GM10248 (cell line): Measurements from ENCODE around the gene MYO15B.

Experiments
- CTCF ChIA-PET: fragments of 300-600 bp; sonication (Branson Sonifier 250); formaldehyde crosslinking; extraction: SDS; loops from one replicate; lab custom pipeline; 2021; ENCODE audit warnings: antibody characterized with exemption; lab: Yijun Ruan, JAX
- POLR2A ChIA-PET: fragments of 350-650 bp; sonication (Branson Sonifier 250); formaldehyde crosslinking; extraction: SDS; loops from one replicate; lab custom pipeline; 2020; ENCODE audit warnings: antibody characterized with exemption; lab: Yijun Ruan, JAX
- DNase-seq: peaks from one replicate; pipeline ENCODE4 v3.0.0; 2012; ENCODE audit errors: extremely low spot score
- CTCF ChIP-seq: IDR thresholded peaks from 2 replicates; pipeline ENCODE4 v1.5.1; 2012; ENCODE audit warnings: mild to moderate bottlenecking, low read depth; ENCODE audit errors: extremely low read depth, missing control alignments, control extremely low read depth

The MYO15B gene

DNA sequence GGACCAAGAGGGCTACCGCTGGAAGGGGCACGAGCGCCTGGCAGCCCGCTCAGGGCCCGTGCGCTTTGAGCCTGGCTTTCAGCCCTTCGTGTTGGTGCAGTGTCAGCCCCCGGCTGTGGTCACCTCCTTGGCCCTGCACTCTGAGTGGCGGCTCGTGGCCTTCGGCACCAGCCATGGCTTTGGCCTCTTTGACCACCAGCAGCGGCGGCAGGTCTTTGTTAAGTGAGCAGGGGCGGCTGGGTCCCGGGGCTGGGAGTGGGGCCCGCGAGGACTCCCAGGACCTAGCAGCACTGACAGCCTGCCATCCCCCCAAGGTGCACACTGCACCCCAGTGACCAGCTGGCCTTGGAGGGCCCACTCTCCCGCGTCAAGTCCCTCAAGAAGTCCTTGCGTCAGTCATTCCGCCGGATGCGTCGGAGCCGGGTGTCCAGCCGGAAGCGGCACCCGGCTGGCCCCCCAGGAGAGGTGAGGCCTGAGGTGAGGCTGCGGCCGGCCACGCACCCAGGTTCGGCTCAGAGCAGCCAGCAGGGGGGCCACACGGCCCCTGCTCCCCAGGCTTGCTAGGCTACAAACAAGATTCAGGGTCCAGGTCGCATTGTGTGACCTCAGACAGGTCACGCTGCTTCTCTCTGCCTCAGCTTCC lies 17.4 kb upstream of the MYO15B start:
- TF ChIP-seq CTCF: no peak
- POLR2A ChIA-PET: no interaction called here
- CTCF ChIA-PET: interaction anchor here (1.6 to 1.9 kb wide), 3 partner anchors 18 to 178 kb away, joined by 3 to 9 read pairs (median 4); no protein-coding TSS in a partner anchor
- no peak for DNase-seq

DNA sequence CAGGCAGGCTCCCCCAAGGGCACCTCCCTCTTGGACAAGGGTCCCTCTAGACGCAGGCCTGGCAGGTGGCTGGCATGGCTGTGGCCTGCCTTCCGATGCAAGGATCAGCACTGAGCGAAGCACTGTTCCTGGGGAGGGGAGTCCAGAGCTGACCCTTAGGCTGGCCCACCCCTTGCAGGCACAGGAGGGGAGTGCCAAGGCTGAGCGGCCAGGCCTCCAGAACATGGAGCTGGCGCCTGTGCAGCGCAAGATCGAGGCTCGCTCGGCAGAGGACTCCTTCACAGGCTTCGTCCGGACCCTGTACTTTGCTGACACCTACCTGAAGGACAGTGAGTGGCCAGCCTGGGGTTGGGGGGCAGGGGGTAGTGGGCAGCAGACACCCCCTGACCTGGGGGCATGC lies 16.8 kb upstream of the MYO15B start:
- CTCF ChIA-PET: interaction anchor here (0.9 to 1.9 kb wide), 6 partner anchors 18 to 183 kb away, joined by 3 to 9 read pairs (median 4); partner anchors contain the start of gene SMIM5
- no peak for DNase-seq
- no peak for TF ChIP-seq CTCF
- POLR2A ChIA-PET: interaction anchor here (1.4 kb wide), 1 partner anchor 202 kb away, joined by 3 read pairs; no protein-coding TSS in a partner anchor

GRCh38 chr17:75571197-75571884 lies 16.3 kb upstream of the MYO15B start:
- DNase-seq: peak; percentile 91
- ChIA-PET POLR2A (interaction anchor here (1.4 kb wide), 1 partner anchor 201 kb away, joined by 3 read pairs; no protein-coding TSS in a partner anchor), CTCF (interaction anchor here (0.9 to 1.9 kb wide), 6 partner anchors 17 to 182 kb away, joined by 3 to 9 read pairs (median 4); partner anchors contain the start of gene SMIM5)
- no peak for TF ChIP-seq CTCF

- ChIA-PET CTCF (interaction anchor here (0.9 to 1.9 kb wide), 5 partner anchors 17 to 182 kb away, joined by 3 to 9 read pairs (median 4); partner anchors contain the start of gene SMIM5), POLR2A (interaction anchor here (1.4 kb wide), 1 partner anchor 201 kb away, joined by 3 read pairs; no protein-coding TSS in a partner anchor)
- no peak for DNase-seq
- TF ChIP-seq CTCF: no peak
These were observed 15.8 kb upstream of the MYO15B start for GRCh38 chr17:75571885-75572215.

GRCh38 chr17:75572713-75573539 lies 14.7 kb upstream of the MYO15B start:
- no peak for DNase-seq
- ChIA-PET CTCF (interaction anchor here (1.0 kb wide), 1 partner anchor 60 kb away, joined by 3 read pairs; the partner anchor contains the start of gene SMIM5), POLR2A (no interaction called here)
- TF ChIP-seq CTCF: no peak

- ChIA-PET POLR2A (no interaction called here), CTCF (interaction anchor here (1.0 kb wide), 1 partner anchor 60 kb away, joined by 3 read pairs; the partner anchor contains the start of gene SMIM5)
- TF ChIP-seq CTCF: no peak
- DNase-seq: no peak
These were observed 14.1 kb upstream of the MYO15B start for GRCh38 chr17:75573540-75573957.
